ENCODE results near the gene LCN9.

The LCN9 gene

GRCh38 chr9:135707252-135708138, 44.4 kb downstream of the LCN9 start:
- TF ChIP-seq SIN3A (IDR thresholded peaks at IDR 0.05; ENCODE audit: borderline replicate concordance, insufficient read depth, low read length) (no peak), POLR2AphosphoS5 (IDR thresholded peaks at IDR 0.05; ENCODE audit: low read depth, low read length) (no peak), FOXP2 (optimal IDR thresholded peaks at IDR 0.05; ENCODE audit: borderline replicate concordance, extremely low read depth, extremely low read length, insufficient read depth) (no peak), REST (IDR thresholded peaks at IDR 0.05; ENCODE audit: insufficient read depth in 1 of 2, low read depth in 2 of 2, low read length in 2 of 2) (no peak), TAF1 (IDR thresholded peaks at IDR 0.05; ENCODE audit: borderline replicate concordance, insufficient read depth, low read length) (no peak)

GRCh38 chr9:135708164-135708563, 45.1 kb downstream of the LCN9 start:
- TF ChIP-seq FOXP2 (optimal IDR thresholded peaks at IDR 0.05; ENCODE audit: borderline replicate concordance, extremely low read depth, extremely low read length, insufficient read depth) (no peak), SIN3A (IDR thresholded peaks at IDR 0.05; ENCODE audit: borderline replicate concordance, insufficient read depth, low read length) (no peak), TAF1 (IDR thresholded peaks at IDR 0.05; ENCODE audit: borderline replicate concordance, insufficient read depth, low read length) (no peak), REST (IDR thresholded peaks at IDR 0.05; ENCODE audit: insufficient read depth in 1 of 2, low read depth in 2 of 2, low read length in 2 of 2) (no peak), POLR2AphosphoS5 (IDR thresholded peaks at IDR 0.05; ENCODE audit: low read depth, low read length) (no peak)

- TF ChIP-seq TAF1 (IDR thresholded peaks at IDR 0.05; ENCODE audit: borderline replicate concordance, insufficient read depth, low read length), result no peak
- no peak for TF ChIP-seq FOXP2 (optimal IDR thresholded peaks at IDR 0.05; ENCODE audit: borderline replicate concordance, extremely low read depth, extremely low read length, insufficient read depth)
- TF ChIP-seq REST (IDR thresholded peaks at IDR 0.05; ENCODE audit: insufficient read depth in 1 of 2, low read depth in 2 of 2, low read length in 2 of 2), result no peak
- TF ChIP-seq SIN3A (IDR thresholded peaks at IDR 0.05; ENCODE audit: borderline replicate concordance, insufficient read depth, low read length), result no peak
- TF ChIP-seq POLR2AphosphoS5 (IDR thresholded peaks at IDR 0.05; ENCODE audit: low read depth, low read length), result no peak
Observed at GRCh38 chr9:135711391-135711790, 48.3 kb downstream of the LCN9 start.

GRCh38 chr9:135711881-135712280, 48.8 kb downstream of the LCN9 start:
- TF ChIP-seq FOXP2 (optimal IDR thresholded peaks at IDR 0.05; ENCODE audit: borderline replicate concordance, extremely low read depth, extremely low read length, insufficient read depth) (no peak), TAF1 (IDR thresholded peaks at IDR 0.05; ENCODE audit: borderline replicate concordance, insufficient read depth, low read length) (no peak), POLR2AphosphoS5 (IDR thresholded peaks at IDR 0.05; ENCODE audit: low read depth, low read length) (no peak), SIN3A (IDR thresholded peaks at IDR 0.05; ENCODE audit: borderline replicate concordance, insufficient read depth, low read length) (no peak), REST (IDR thresholded peaks at IDR 0.05; ENCODE audit: insufficient read depth in 1 of 2, low read depth in 2 of 2, low read length in 2 of 2) (no peak)
